DOHH2 (cell line): Measurements from ENCODE around the gene CDK14.
"Not testable (repeated sequence)": the region's sequence is repeated elsewhere in the genome, so short reads cannot be mapped to it uniquely, and the experiment has no call there.

Experiments
- H3F3A ChIP-seq: fragments of 200-600 bp; sonication (generic), shearing (Covaris generic); 2 replicates; pipeline ENCODE4 v1.6.0; 2016; ENCODE audit warnings: antibody characterized with exemption, mild to moderate bottlenecking; ENCODE audit not compliant: control insufficient read depth, insufficient read depth
- H3K27ac ChIP-seq: fragments of 200-600 bp; sonication (generic); 2 replicates; pipeline ENCODE4 v1.5.1; 2014; ENCODE audit warnings: low read depth, mild to moderate bottlenecking, low read length, moderate library complexity
- H3K27me3 ChIP-seq: fragments of 200-600 bp; sonication (generic); 2 replicates; pipeline ENCODE4 v1.6.1; 2014; ENCODE audit warnings: mild to moderate bottlenecking, low read length, mixed read lengths; ENCODE audit not compliant: control insufficient read depth
- H3K36me3 ChIP-seq: fragments of 200-600 bp; sonication (generic); 2 replicates; pipeline ENCODE4 v1.6.1; 2014; ENCODE audit warnings: mild to moderate bottlenecking, low read length, moderate library complexity, mixed read lengths; ENCODE audit not compliant: control insufficient read depth
- H3K4me1 ChIP-seq: fragments of 200-600 bp; sonication (generic); 2 replicates; pipeline ENCODE4 v1.6.1; 2014; ENCODE audit warnings: mild to moderate bottlenecking, low read length, mixed read lengths; ENCODE audit not compliant: control insufficient read depth
- H3K4me2 ChIP-seq: fragments of 200-600 bp; sonication (generic); 2 replicates; pipeline ENCODE4 v1.6.0; 2014; ENCODE audit warnings: mild to moderate bottlenecking, low read length, moderate library complexity
- H3K4me3 ChIP-seq: fragments of 200-600 bp; sonication (generic); 2 replicates; pipeline ENCODE4 v1.5.1; 2014; ENCODE audit warnings: mild to moderate bottlenecking, low read length, mixed read lengths
- H3K79me2 ChIP-seq: fragments of 200-600 bp; sonication (generic); 2 replicates; pipeline ENCODE4 v1.6.1; 2014; ENCODE audit warnings: mild to moderate bottlenecking, low read length, mixed read lengths; ENCODE audit not compliant: control insufficient read depth
- H3K9me2 ChIP-seq: fragments of 200-600 bp; sonication (generic); replicated peaks from 2 replicates; pipeline ENCODE4 v1.6.1; 2014; ENCODE audit warnings: mild to moderate bottlenecking, low read length, mixed read lengths; ENCODE audit not compliant: control insufficient read depth
- H3K9me3 ChIP-seq: fragments of 200-600 bp; sonication (generic); 2 replicates; pipeline ENCODE4 v1.6.1; 2014; ENCODE audit warnings: antibody characterized with exemption, low read length, mixed read lengths; ENCODE audit not compliant: control insufficient read depth, insufficient read depth
- H4K20me1 ChIP-seq: fragments of 200-600 bp; sonication (generic); 2 replicates; pipeline ENCODE4 v1.6.0; 2014; ENCODE audit warnings: low read depth, mild to moderate bottlenecking, antibody characterized with exemption, low read length, moderate library complexity; ENCODE audit not compliant: control insufficient read depth, insufficient read depth
- CTCF ChIP-seq: fragments of 200-600 bp; sonication (generic); IDR thresholded peaks from one replicate; pipeline ENCODE4 v1.5.1; 2014; ENCODE audit warnings: antibody characterized with exemption, mild to moderate bottlenecking, low read depth, low read length; ENCODE audit not compliant: poor library complexity, severe bottlenecking
- EZH2phosphoT487 ChIP-seq: fragments of 200-600 bp; sonication (generic); IDR thresholded peaks from 2 replicates; pipeline ENCODE4 v1.6.1; 2017; ENCODE audit warnings: borderline replicate concordance, mild to moderate bottlenecking, antibody characterized with exemption, low read length, moderate library complexity, mixed read lengths

Gene CDK14

GRCh38 chr7:90791596-90791995 lies 195.5 kb downstream of the CDK14 start:
- no peak overlapping the region for H3K27ac ChIP-seq
- no peaks in the 10 kb centered on the region for H3F3A ChIP-seq
- peaks cover 25% of the 10 kb centered on the region for H3K9me3 ChIP-seq
- no peaks in the 10 kb centered on the region for H3K27me3 ChIP-seq
- peaks cover 70% of the 10 kb centered on the region for H3K36me3 ChIP-seq
- no peaks in the 10 kb centered on the region for H3K4me1 ChIP-seq
- peaks cover 47% of the 10 kb centered on the region for H3K79me2 ChIP-seq
- H3K9me2 ChIP-seq, result no peaks in the 10 kb centered on the region
- TF ChIP-seq EZH2phosphoT487 (no peak), CTCF (no peak)
- no peak overlapping the region for H3K4me3 ChIP-seq
- H3K4me2 ChIP-seq, result no peak overlapping the region
- H4K20me1 ChIP-seq, result no peaks in the 10 kb centered on the region

DNA sequence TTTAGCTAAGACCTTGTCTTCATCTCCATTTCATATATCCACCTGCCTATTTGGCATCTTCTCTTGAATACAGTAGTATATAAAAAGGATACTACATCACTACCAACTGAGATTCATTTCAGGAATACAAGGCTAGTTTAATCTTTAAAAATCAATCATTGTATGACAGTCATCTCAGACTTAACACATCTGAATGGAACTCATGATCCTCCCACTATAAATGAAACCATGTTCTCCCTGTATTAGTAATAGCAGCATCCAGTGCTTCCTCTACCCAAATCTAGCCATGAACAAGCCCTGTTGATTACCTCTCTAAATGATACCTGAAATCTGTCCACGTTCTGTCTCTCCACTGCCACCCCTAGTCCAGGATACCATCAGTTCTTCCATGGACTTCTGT lies 196.2 kb downstream of the CDK14 start:
- no peaks in the 10 kb centered on the region for H3K4me1 ChIP-seq

GRCh38 chr7:90794234-90794633 lies 198.1 kb downstream of the CDK14 start:
- peaks cover 54% of the 10 kb centered on the region for H3K79me2 ChIP-seq

More for the DNA sequence above, 196.2 kb downstream of the CDK14 start:
- no peaks in the 10 kb centered on the region for H3K9me2 ChIP-seq
- H3K36me3 ChIP-seq, result peaks cover 74% of the 10 kb centered on the region
- H3K27me3 ChIP-seq, result no peaks in the 10 kb centered on the region
- peaks cover 25% of the 10 kb centered on the region for H3K9me3 ChIP-seq
- H4K20me1 ChIP-seq, result no peaks in the 10 kb centered on the region
- H3K4me2 ChIP-seq, result no peak overlapping the region
- no peak overlapping the region for H3K4me3 ChIP-seq
- no peak overlapping the region for H3K27ac ChIP-seq
- H3F3A ChIP-seq, result no peaks in the 10 kb centered on the region
- TF ChIP-seq EZH2phosphoT487, result no peak
- TF ChIP-seq CTCF, result no peak
- H3K79me2 ChIP-seq, result peaks cover 54% of the 10 kb centered on the region

DNA sequence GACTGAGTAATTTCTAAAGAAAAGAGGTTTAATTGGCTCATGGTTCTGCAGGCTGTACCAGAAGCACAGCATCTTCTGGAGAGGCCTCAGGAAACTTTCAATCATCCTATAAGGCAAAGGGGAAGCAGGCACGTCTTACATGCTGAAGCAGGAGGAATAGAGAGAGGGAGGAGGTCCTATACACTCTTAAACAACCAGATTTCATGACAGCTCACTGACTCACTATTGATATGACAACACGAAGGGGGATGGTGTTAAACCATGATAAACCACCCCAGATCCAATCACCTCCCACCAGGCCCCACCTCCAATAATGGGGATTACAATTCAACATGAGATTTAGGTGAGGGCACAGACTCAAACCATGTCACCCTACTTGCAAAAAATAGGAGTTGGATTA lies 201.5 kb downstream of the CDK14 start:
- Histone ChIP-seq H3K27ac (no peak overlapping the region), H3K9me2 (no peaks in the 10 kb centered on the region), H3F3A (no peaks in the 10 kb centered on the region), H3K4me1 (no peaks in the 10 kb centered on the region), H3K4me2 (no peak overlapping the region), H3K79me2 (peaks cover 77% of the 10 kb centered on the region), H4K20me1 (no peaks in the 10 kb centered on the region), H3K9me3 (peaks cover 16% of the 10 kb centered on the region), H3K27me3 (no peaks in the 10 kb centered on the region), H3K36me3 (peaks cover 63% of the 10 kb centered on the region), H3K4me3 (no peak overlapping the region)
- TF ChIP-seq EZH2phosphoT487, result no peak
- no peak for TF ChIP-seq CTCF

More at GRCh38 chr7:90794234-90794633, 198.1 kb downstream of the CDK14 start:
- not testable (repeated sequence) for H3K4me2 ChIP-seq, H3K27me3 ChIP-seq, H3K4me1 ChIP-seq, H3K27ac ChIP-seq, H4K20me1 ChIP-seq, H3F3A ChIP-seq, H3K4me3 ChIP-seq, H3K9me2 ChIP-seq
- Histone ChIP-seq H3K36me3 (peaks cover 71% of the 10 kb centered on the region), H3K9me3 (peaks cover 25% of the 10 kb centered on the region)
